ENCODE data around the gene RIGI. TPM values are rescaled to one million over a fixed set of nuclear protein-coding genes. Genes with fewer than 3 reads are reported as not detected.

RIGI gene
- total and polyA plus RNA-seq, 2 of the 13 experiments (the other 11 are each of a cell fraction or from before 2014, with no cell fraction given): 3.0 to 8.2 TPM

- no peak for TF ChIP-seq ZNF331 (CRISPR knock-in tag; IDR thresholded peaks at IDR 0.05)
- TF ChIP-seq HNF1A (IDR thresholded peaks at IDR 0.05; ENCODE audit: low read depth): no peak
- TF ChIP-seq HNF1A (CRISPR knock-in tag; IDR thresholded peaks at IDR 0.05; ENCODE audit: borderline replicate concordance): no peak
- no peak for TF ChIP-seq ZNF354B (CRISPR knock-in tag; IDR thresholded peaks at IDR 0.05)
- TF ChIP-seq ZNF430 (CRISPR knock-in tag; IDR thresholded peaks at IDR 0.05): no peak
- TF ChIP-seq NR2F2 (IDR thresholded peaks at IDR 0.05; ENCODE audit: borderline replicate concordance, low read depth): no peak
- TF ChIP-seq SUZ12 (IDR thresholded peaks at IDR 0.05; ENCODE audit: low read depth, low read length): no peak
- 0 out of 2 replicates have a peak, but pooled peaks have one; percentile 46 for TF ChIP-seq ZKSCAN5 (CRISPR knock-in tag; IDR thresholded peaks at IDR 0.05)
- TF ChIP-seq KLF9 (CRISPR knock-in tag; IDR thresholded peaks at IDR 0.05; ENCODE audit: low read depth): no peak
- TF ChIP-seq ZNF775 (CRISPR knock-in tag; IDR thresholded peaks at IDR 0.05; ENCODE audit: borderline replicate concordance): no peak
- no peak for TF ChIP-seq SIN3A (IDR thresholded peaks at IDR 0.05; ENCODE audit: borderline replicate concordance, low read depth, low read length)
- TF ChIP-seq SALL2 (CRISPR knock-in tag; IDR thresholded peaks at IDR 0.05): no peak
- 0 out of 2 replicates have a peak, but pooled peaks have one; percentile 25 for TF ChIP-seq MYPOP (CRISPR knock-in tag; IDR thresholded peaks at IDR 0.05)
- no peak for TF ChIP-seq CBX5 (CRISPR knock-in tag; IDR thresholded peaks at IDR 0.05; ENCODE audit: borderline replicate concordance)
- TF ChIP-seq ZNF788 (CRISPR knock-in tag; IDR thresholded peaks at IDR 0.05; ENCODE audit: borderline replicate concordance): no peak
- TF ChIP-seq ZNF451 (CRISPR knock-in tag; IDR thresholded peaks at IDR 0.05): no peak
- TF ChIP-seq ESRRA (CRISPR knock-in tag; IDR thresholded peaks at IDR 0.05; ENCODE audit: low read depth): no peak
- no peak; the same call in 1 of the 2 replicates for TF ChIP-seq POGZ (CRISPR knock-in tag; IDR thresholded peaks at IDR 0.05)
- TF ChIP-seq NFKB2 (CRISPR knock-in tag; IDR thresholded peaks at IDR 0.05; ENCODE audit: borderline replicate concordance): 0 out of 2 replicates have a peak, but pooled peaks have one; percentile 17
- TF ChIP-seq SIX1 (CRISPR knock-in tag; IDR thresholded peaks at IDR 0.05; ENCODE audit: borderline replicate concordance): 0 out of 2 replicates have a peak, but pooled peaks have one; percentile 38
- TF ChIP-seq ZNF207 (IDR thresholded peaks at IDR 0.05; ENCODE audit: borderline replicate concordance): no peak
- no peak for TF ChIP-seq RBAK (CRISPR knock-in tag; IDR thresholded peaks at IDR 0.05)
- 0 out of 2 replicates have a peak, but pooled peaks have one; percentile 21 for TF ChIP-seq TFAP4 (IDR thresholded peaks at IDR 0.05; ENCODE audit: borderline replicate concordance, low read depth)
- TF ChIP-seq YEATS4 (CRISPR knock-in tag; IDR thresholded peaks at IDR 0.05; ENCODE audit: borderline replicate concordance): peak; percentile 11; the same call in 1 of the 2 replicates
Observed at GRCh38 chr9:32524892-32525708, 896 bp downstream of the RIGI start (continued).

Measured in HepG2 (cell line).